ENCODE data around the gene NDUFB7.

DNA sequence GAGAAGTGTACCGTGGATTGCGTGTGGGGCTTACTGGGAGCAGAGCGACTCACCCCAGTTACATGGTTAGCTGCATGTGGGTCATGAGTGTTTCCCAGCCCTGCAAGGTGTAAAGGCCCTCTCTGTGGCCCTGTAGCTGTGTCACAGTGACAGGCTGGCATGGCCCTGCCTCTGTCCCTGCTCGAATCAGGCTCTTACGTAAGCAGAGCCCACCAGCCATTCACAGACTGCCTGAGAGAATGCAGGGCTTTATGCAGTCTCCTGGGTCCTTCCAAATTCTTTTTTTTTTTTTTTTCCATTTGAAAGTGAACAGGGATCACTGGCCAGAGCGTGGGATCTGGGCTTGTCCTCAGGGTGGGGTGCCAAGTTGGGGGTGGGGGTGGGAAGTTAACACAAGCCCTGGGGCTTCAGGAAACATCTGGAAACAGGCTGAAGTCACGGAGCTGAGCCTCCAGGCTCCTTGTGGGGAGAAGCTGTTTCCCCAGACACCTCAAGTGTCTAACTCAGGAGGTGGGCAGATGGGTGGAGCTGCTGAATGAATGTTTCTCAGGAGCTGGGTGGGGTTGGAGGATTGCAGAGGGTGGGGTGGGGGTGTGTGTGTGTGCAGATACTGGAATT, 29.0 kb downstream of the NDUFB7 start:
- TF ChIP-seq, protein P1, sequence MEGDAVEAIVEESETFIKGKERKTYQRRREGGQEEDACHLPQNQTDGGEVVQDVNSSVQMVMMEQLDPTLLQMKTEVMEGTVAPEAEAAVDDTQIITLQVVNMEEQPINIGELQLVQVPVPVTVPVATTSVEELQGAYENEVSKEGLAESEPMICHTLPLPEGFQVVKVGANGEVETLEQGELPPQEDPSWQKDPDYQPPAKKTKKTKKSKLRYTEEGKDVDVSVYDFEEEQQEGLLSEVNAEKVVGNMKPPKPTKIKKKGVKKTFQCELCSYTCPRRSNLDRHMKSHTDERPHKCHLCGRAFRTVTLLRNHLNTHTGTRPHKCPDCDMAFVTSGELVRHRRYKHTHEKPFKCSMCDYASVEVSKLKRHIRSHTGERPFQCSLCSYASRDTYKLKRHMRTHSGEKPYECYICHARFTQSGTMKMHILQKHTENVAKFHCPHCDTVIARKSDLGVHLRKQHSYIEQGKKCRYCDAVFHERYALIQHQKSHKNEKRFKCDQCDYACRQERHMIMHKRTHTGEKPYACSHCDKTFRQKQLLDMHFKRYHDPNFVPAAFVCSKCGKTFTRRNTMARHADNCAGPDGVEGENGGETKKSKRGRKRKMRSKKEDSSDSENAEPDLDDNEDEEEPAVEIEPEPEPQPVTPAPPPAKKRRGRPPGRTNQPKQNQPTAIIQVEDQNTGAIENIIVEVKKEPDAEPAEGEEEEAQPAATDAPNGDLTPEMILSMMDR (IDR thresholded peaks at IDR 0.05), result no peak
- no peak for TF ChIP-seq POLR2A (IDR thresholded peaks at IDR 0.05)
